D721Med (cell line): ENCODE data around the gene CHIA.

ENCODE experiments used
- DNase-seq: peaks from one replicate; pipeline ENCODE4 v3.0.0; 2011; ENCODE audit warnings: low spot score; ENCODE audit not compliant: insufficient read length
- FAIRE-seq: peaks from 2 replicates; lab custom pipeline; 2011; peaks lifted over from hg19 to GRCh38; lab: Jason Lieb, UNC
- CTCF ChIP-seq: IDR thresholded peaks from 2 replicates; pipeline ENCODE4 v1.5.1; 2012; ENCODE audit warnings: mild to moderate bottlenecking, control low read depth; ENCODE audit not compliant: insufficient read depth; ENCODE audit errors: missing control alignments

CHIA gene

GRCh38 chr1:111285879-111286278 lies 4.8 kb upstream of the CHIA start:
- no peak for FAIRE-seq
- TF ChIP-seq CTCF, result no peak
- DNase-seq, result no peak

- TF ChIP-seq CTCF, result no peak
- DNase-seq (no peak), FAIRE-seq (no peak)
Measured at GRCh38 chr1:111286912-111287311, 3.7 kb upstream of the CHIA start.

- no peak for TF ChIP-seq CTCF
- FAIRE-seq (no peak), DNase-seq (no peak)
Measured at GRCh38 chr1:111289371-111289770, 1.3 kb upstream of the CHIA start.

GRCh38 chr1:111290104-111290503 lies 547 bp upstream of the CHIA start:
- TF ChIP-seq CTCF, result no peak
- no peak for FAIRE-seq
- no peak for DNase-seq

- DNase-seq, result no peak
- no peak for TF ChIP-seq CTCF
- FAIRE-seq, result no peak
Measured at GRCh38 chr1:111294390-111294789, 3.7 kb downstream of the CHIA start.

GRCh38 chr1:111302374-111302773 lies 11.7 kb downstream of the CHIA start:
- FAIRE-seq, result no peak
- no peak for TF ChIP-seq CTCF
- DNase-seq, result no peak

- DNase-seq, result no peak
- no peak for TF ChIP-seq CTCF
- FAIRE-seq, result no peak
Measured at GRCh38 chr1:111309690-111310089, 19.0 kb downstream of the CHIA start.
